ENCODE measurements around the gene MAGI2.

DNA sequence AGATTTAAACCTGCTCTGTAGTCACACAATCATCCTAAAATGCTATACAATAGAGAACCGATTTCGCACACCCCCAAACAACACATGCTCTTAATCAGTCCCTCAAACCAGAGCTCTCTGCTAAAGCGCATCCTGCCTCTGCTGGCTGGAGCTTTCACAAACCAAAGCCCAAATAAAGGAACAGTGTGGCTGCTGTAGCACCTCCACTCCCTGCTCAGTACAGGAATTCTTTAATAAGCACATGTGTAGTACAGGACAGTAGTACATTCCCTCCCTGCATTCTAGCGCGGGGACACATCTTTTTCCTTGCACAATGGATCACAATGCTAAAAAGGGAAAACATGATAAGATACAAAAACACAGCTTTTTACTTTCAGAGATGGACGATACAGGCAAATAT, 684.6 kb downstream of the MAGI2 start:
- TF ChIP-seq, protein P1, sequence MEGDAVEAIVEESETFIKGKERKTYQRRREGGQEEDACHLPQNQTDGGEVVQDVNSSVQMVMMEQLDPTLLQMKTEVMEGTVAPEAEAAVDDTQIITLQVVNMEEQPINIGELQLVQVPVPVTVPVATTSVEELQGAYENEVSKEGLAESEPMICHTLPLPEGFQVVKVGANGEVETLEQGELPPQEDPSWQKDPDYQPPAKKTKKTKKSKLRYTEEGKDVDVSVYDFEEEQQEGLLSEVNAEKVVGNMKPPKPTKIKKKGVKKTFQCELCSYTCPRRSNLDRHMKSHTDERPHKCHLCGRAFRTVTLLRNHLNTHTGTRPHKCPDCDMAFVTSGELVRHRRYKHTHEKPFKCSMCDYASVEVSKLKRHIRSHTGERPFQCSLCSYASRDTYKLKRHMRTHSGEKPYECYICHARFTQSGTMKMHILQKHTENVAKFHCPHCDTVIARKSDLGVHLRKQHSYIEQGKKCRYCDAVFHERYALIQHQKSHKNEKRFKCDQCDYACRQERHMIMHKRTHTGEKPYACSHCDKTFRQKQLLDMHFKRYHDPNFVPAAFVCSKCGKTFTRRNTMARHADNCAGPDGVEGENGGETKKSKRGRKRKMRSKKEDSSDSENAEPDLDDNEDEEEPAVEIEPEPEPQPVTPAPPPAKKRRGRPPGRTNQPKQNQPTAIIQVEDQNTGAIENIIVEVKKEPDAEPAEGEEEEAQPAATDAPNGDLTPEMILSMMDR (IDR thresholded peaks at IDR 0.05 in 2 of 3, conservative IDR thresholded peaks at IDR 0.05 in 1 of 3; ENCODE audit: borderline replicate concordance in 1 of 3, insufficient read depth in 1 of 3, low read depth in 2 of 3, low read length in 2 of 3), result no peak
- TF ChIP-seq, protein P2, sequence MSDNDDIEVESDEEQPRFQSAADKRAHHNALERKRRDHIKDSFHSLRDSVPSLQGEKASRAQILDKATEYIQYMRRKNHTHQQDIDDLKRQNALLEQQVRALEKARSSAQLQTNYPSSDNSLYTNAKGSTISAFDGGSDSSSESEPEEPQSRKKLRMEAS (IDR thresholded peaks at IDR 0.05), result no peak
- TF ChIP-seq CBX3 (IDR thresholded peaks at IDR 0.05; ENCODE audit: low read depth) (no peak), POLR2A (IDR thresholded peaks at IDR 0.05; ENCODE audit: borderline replicate concordance, extremely low read depth, insufficient read depth, insufficient read length) (no peak), POLR2AphosphoS5 (IDR thresholded peaks at IDR 0.05; ENCODE audit: low read depth, low read length) (no peak), SRF (IDR thresholded peaks at IDR 0.05; ENCODE audit: low read depth) (no peak), CEBPB (IDR thresholded peaks at IDR 0.05; ENCODE audit: low read depth) (no peak), EZH2 (IDR thresholded peaks at IDR 0.05) (no peak), TCF7L2 (IDR thresholded peaks at IDR 0.05; ENCODE audit: borderline replicate concordance, extremely low read depth, insufficient read depth, insufficient read length) (no peak), RAD21 (IDR thresholded peaks at IDR 0.05; ENCODE audit: low read depth) (no peak)
- TF ChIP-seq, protein P3, sequence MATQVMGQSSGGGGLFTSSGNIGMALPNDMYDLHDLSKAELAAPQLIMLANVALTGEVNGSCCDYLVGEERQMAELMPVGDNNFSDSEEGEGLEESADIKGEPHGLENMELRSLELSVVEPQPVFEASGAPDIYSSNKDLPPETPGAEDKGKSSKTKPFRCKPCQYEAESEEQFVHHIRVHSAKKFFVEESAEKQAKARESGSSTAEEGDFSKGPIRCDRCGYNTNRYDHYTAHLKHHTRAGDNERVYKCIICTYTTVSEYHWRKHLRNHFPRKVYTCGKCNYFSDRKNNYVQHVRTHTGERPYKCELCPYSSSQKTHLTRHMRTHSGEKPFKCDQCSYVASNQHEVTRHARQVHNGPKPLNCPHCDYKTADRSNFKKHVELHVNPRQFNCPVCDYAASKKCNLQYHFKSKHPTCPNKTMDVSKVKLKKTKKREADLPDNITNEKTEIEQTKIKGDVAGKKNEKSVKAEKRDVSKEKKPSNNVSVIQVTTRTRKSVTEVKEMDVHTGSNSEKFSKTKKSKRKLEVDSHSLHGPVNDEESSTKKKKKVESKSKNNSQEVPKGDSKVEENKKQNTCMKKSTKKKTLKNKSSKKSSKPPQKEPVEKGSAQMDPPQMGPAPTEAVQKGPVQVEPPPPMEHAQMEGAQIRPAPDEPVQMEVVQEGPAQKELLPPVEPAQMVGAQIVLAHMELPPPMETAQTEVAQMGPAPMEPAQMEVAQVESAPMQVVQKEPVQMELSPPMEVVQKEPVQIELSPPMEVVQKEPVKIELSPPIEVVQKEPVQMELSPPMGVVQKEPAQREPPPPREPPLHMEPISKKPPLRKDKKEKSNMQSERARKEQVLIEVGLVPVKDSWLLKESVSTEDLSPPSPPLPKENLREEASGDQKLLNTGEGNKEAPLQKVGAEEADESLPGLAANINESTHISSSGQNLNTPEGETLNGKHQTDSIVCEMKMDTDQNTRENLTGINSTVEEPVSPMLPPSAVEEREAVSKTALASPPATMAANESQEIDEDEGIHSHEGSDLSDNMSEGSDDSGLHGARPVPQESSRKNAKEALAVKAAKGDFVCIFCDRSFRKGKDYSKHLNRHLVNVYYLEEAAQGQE (IDR thresholded peaks at IDR 0.05; ENCODE audit: low read depth), result no peak
